GM21723 (cell line): ENCODE results near the gene SLC5A6.
"Not testable (repeated sequence)": the region's sequence is repeated elsewhere in the genome, so short reads cannot be mapped to it uniquely, and the experiment has no call there.

Experiments used
- ATAC-seq: cut with Tn5 transposase; IDR thresholded peaks from one replicate; pipeline ENCODE4 v1.9.1; 2021; ENCODE audit warnings: mild to moderate bottlenecking, moderate library complexity; ENCODE audit not compliant: unreplicated experiment

Gene SLC5A6

DNA sequence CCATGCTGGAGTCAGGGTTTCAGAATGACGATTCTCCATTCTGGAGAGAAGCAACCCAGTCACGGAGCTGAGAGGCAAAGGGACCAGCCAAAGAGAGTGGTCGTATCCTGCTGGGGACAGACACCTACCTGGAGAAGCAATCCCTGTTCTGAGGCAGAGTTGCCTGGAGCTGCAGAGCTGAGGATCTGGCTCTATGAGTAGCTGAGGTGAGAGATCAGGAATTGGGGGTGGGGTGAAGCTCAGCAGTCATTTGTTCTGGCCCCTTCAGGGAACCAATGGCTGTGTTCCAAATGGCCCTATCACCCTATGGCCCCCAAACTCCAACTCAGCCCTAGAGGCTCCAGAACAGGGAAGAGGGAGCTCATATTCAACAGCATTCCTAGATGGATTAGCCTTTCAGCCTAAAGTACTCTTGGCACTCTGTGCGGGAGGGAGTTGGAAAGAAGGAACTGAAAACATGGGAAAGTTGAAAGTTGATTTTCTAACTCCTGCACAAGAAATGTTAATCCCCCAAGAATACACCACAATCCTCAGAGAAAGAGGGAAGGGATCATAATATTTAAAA, 3.5 kb downstream of the SLC5A6 start:
- ATAC-seq: no peak

GRCh38 chr2:27206346-27206745, 5.7 kb downstream of the SLC5A6 start:
- no peak for ATAC-seq

GRCh38 chr2:27205206-27205605, 6.9 kb downstream of the SLC5A6 start:
- ATAC-seq: no peak

DNA sequence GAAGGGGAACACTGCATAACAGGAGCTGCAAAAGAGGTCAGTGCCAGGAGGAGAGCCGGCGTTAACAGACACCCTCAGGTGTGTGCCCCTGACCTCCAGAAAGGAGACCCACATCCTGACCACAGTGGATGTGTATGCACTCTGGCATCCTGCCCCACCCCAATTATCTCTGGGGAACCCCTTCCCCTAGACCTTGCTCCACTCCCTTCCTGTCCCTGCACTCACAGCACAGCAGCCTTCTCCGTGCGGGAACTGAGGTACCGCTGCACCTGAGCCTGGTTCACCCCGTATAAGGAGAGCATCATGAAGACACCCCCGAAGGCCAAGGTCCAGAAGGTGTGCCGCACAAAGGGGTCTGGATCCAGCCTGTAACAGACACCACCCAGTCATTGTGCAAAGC, 7.5 kb downstream of the SLC5A6 start:
- ATAC-seq: no peak

DNA sequence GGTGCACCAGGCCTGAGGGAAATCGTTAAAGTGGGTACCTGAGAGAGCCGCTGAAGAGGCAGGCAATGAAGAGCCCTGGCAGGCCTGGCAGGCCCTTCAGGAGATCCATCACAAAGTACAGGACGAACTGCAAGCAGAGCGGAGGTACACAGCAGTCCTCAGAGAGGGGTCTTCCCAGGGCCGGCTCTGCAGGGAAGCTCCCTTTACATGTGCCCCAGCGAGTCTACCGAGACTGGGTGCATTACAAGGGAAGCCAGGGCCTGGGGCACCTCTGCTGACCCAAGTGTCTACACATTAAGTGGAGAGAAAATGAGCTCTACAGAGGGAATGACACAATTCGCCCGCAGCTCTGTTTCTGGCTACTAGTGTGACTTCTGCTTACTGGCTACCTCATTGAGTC, 8.3 kb downstream of the SLC5A6 start:
- ATAC-seq: no peak

GRCh38 chr2:27202854-27203253, 9.2 kb downstream of the SLC5A6 start:
- no peak for ATAC-seq

- ATAC-seq: no peak
Observed at GRCh38 chr2:27201675-27202074, 10.4 kb downstream of the SLC5A6 start.

GRCh38 chr2:27199241-27199640, 12.8 kb downstream of the SLC5A6 start:
- ATAC-seq: no peak

- ATAC-seq: no peak
Observed at GRCh38 chr2:27198627-27199026, 13.4 kb downstream of the SLC5A6 start.

GRCh38 chr2:27198068-27198467, 14.0 kb downstream of the SLC5A6 start:
- ATAC-seq: not testable (repeated sequence)

DNA sequence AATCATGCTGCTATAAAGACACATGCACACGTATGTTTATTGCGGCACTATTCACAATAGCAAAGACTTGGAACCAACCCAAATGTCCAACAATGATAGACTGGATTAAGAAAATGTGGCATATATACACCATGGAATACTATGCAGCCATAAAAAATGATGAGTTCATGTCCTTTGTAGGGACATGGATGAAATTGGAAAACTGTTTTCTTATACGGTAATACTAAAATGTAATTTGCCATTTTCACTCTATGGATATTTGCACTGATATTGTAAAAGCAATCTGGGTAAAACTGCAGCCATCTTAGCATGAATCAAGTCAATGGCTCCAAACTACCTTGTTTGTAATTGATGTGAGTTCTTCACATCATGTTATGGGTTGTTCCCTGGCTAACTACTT, 16.3 kb downstream of the SLC5A6 start:
- not testable (repeated sequence) for ATAC-seq

- no peak for ATAC-seq
Observed at GRCh38 chr2:27194538-27195354, 17.3 kb downstream of the SLC5A6 start.

- no peak for ATAC-seq
Observed at GRCh38 chr2:27191070-27191829, 20.8 kb downstream of the SLC5A6 start.

DNA sequence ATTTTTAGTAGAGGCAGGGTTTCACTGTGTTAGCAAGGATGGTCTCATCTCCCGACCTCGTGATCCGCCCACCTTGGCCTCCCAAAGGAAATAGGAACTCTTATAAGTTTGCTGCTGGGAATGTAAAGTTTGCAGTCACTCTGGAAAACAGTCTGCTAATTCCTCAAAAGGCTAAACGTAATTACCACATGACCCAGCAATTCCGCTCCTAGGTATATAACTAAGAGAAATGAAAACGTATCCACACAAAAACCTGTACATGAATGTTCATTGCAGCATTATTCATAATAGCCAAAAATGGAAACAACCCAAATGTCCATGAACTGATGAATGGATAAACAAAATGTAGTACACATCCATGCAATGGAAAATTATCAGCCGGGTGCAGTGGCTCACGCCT, 22.1 kb downstream of the SLC5A6 start:
- ATAC-seq: no peak

DNA sequence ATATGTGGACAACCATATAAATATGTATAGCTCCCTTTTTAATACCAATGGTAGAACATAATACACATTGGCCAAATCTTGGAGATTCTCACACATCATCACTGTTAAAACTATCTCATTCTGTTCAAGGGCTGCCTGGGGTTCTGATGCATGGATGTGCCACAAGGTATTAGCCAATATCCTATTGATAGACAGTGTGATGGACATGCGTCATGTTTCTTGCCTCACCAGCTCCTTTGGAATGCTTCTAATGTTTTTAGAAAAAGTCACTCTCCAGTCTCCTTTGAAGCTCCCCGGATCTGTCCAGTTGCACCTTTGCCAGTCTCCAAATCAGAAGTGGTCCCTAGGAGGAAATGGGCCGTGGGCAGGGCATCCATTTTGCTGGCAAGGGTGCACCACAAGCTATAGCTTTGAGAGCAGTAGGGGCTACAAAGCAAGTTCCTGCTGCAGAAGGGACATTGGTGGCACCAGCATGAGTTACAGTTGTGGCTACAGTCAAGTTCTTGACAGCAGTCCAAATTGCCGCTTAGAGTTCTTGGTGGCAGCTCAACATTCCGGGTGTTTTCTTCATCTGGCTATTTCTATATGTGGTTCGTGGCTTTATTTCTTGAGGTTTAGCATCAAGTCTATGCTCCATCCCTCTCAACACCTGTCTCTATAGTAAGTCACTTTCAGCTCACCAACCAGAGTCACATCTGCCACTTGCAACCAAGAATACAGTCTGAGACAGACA, 25.3 kb downstream of the SLC5A6 start:
- no peak for ATAC-seq

GRCh38 chr2:27185331-27186026, 26.6 kb downstream of the SLC5A6 start:
- ATAC-seq: no peak

GRCh38 chr2:27184115-27184514, 28.0 kb downstream of the SLC5A6 start:
- ATAC-seq: no peak

GRCh38 chr2:27182346-27182745, 29.7 kb downstream of the SLC5A6 start:
- no peak for ATAC-seq

DNA sequence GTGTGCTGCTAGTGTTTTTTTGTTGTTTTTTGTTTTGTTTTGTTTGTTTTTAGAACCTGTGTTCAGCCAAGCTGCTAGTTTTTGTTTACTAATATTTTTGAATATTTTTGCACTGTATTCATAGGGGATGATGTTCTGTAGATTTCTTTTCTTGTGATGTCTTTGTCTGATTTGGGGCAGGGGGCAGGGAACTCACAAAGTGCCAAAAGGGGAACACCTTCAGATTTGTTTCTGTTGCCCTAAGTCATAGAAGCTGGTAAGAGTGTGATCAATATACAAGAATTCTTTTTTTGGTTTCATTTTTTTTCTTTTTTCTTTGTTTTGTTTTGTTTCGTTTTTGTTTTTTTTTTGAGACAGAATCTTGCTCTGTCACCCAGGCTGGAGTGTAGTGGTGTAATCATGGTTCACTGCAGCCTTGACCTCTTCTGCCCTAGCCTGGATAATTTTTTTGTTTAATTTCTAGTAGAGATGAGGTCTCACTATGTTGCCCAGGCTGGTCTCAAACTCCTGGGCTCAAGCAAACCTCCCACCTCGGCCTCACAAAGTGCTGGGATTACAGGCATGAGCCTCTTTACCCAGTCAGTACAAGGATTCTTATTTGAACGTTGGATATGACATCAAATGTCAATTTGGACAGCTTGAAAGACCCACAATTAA, 32.6 kb downstream of the SLC5A6 start:
- ATAC-seq: no peak

DNA sequence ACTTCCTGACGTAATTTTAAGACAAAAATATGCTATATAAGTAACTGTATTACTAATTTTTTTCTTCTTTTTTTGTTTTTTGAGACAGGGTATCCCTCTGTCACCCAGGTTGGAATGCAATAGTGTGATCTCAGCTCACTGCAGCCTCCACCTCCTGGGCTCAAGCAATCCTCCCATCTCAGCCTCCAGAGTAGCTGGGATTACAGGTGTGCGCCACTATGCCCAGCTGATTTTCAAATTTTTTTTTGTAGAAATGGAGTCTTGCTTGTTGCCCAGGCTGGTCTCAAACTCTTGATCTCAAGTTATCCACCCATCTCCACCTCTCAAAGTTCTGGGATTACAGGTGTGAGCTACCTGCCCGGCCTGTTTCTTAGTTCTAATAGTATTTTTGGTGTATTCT, 33.6 kb downstream of the SLC5A6 start:
- ATAC-seq: no peak
